Osteoblast (primary cell): ENCODE results near the gene PFKL. TPM values are rescaled to one million over a fixed set of nuclear protein-coding genes. Genes with fewer than 3 reads are reported as not detected.

Source experiments
- DNase-seq: peaks from one replicate; pipeline ENCODE4 v3.0.0; 2011; ENCODE audit warnings: low spot score, mixed read lengths; ENCODE audit not compliant: insufficient read length; ENCODE audit errors: missing footprints
- H2AFZ ChIP-seq: 2 replicates; pipeline ENCODE4 v1.6.0; 2011; ENCODE audit warnings: mild to moderate bottlenecking, low read length
- H3K27ac ChIP-seq: 2 replicates; pipeline ENCODE4 v1.5.1; 2011; ENCODE audit warnings: mild to moderate bottlenecking, low read depth, low read length, moderate library complexity
- H3K27me3 ChIP-seq: 2 replicates; pipeline ENCODE4 v1.6.0; 2012; ENCODE audit warnings: mild to moderate bottlenecking, control low read depth, inconsistent platforms, low read length, moderate library complexity; ENCODE audit not compliant: insufficient read depth
- H3K36me3 ChIP-seq: 2 replicates; pipeline ENCODE4 v1.5.1; 2011; ENCODE audit warnings: mild to moderate bottlenecking, low read length, control low read depth, moderate library complexity; ENCODE audit not compliant: insufficient read depth
- H3K4me1 ChIP-seq: 2 replicates; pipeline ENCODE4 v1.5.1; 2011; ENCODE audit warnings: mild to moderate bottlenecking, low read length, control low read depth, moderate library complexity; ENCODE audit not compliant: insufficient read depth
- H3K4me2 ChIP-seq: 2 replicates; pipeline ENCODE4 v1.6.0; 2011; ENCODE audit warnings: mild to moderate bottlenecking, low read length; ENCODE audit not compliant: insufficient read depth
- H3K4me3 ChIP-seq: fragments of 200-600 bp; sonication (generic); 3 replicates; pipeline ENCODE4 v1.5.1; 2012; ENCODE audit warnings: mild to moderate bottlenecking, low read length, inconsistent platforms; ENCODE audit not compliant: insufficient read depth
- H3K79me2 ChIP-seq: 2 replicates; pipeline ENCODE4 v1.6.0; 2012; ENCODE audit warnings: mild to moderate bottlenecking, low read length, control low read depth, inconsistent platforms; ENCODE audit not compliant: insufficient read depth
- H3K9me3 ChIP-seq: 2 replicates; pipeline ENCODE4 v1.5.1; 2011; ENCODE audit warnings: low read depth, low read length, control low read depth
- H4K20me1 ChIP-seq: 2 replicates; pipeline ENCODE4 v1.6.0; 2012; ENCODE audit warnings: mild to moderate bottlenecking, low read length, control low read depth; ENCODE audit not compliant: insufficient read depth
- total RNA-seq: library from RNA; depleted of rRNA; stranded (reverse); fragments of >200 nt; gene quantifications from 2 replicates; pipeline ENCODE4 v1.2.3, GENCODE V29; 2012
- TF ChIP-seq, protein P1 (sequence below): IDR thresholded peaks from 2 replicates; pipeline ENCODE4 v1.5.1; 2011; ENCODE audit warnings: mild to moderate bottlenecking, low read depth, low read length, moderate library complexity; ENCODE audit errors: extremely low read depth

Gene PFKL
- total RNA-seq, 1 donor, result 114 TPM

- no peak overlapping the region for H3K4me2 ChIP-seq
- H3K4me1 ChIP-seq, result no peaks in the 10 kb centered on the region
- H3K4me3 ChIP-seq, result no peak overlapping the region
- H3K27ac ChIP-seq, result no peak overlapping the region
- H3K9me3 ChIP-seq, result no peaks in the 10 kb centered on the region
- no peaks in the 10 kb centered on the region for H3K27me3 ChIP-seq
- H3K79me2 ChIP-seq, result no peaks in the 10 kb centered on the region
- no peak overlapping the region for H2AFZ ChIP-seq
- DNase-seq, result no peak
- no peaks in the 10 kb centered on the region for H3K36me3 ChIP-seq
- H4K20me1 ChIP-seq, result no peaks in the 10 kb centered on the region
- TF ChIP-seq, protein P1, sequence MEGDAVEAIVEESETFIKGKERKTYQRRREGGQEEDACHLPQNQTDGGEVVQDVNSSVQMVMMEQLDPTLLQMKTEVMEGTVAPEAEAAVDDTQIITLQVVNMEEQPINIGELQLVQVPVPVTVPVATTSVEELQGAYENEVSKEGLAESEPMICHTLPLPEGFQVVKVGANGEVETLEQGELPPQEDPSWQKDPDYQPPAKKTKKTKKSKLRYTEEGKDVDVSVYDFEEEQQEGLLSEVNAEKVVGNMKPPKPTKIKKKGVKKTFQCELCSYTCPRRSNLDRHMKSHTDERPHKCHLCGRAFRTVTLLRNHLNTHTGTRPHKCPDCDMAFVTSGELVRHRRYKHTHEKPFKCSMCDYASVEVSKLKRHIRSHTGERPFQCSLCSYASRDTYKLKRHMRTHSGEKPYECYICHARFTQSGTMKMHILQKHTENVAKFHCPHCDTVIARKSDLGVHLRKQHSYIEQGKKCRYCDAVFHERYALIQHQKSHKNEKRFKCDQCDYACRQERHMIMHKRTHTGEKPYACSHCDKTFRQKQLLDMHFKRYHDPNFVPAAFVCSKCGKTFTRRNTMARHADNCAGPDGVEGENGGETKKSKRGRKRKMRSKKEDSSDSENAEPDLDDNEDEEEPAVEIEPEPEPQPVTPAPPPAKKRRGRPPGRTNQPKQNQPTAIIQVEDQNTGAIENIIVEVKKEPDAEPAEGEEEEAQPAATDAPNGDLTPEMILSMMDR, result no peak
Measured at GRCh38 chr21:44291078-44291935, 8.5 kb upstream of the PFKL start.

DNA sequence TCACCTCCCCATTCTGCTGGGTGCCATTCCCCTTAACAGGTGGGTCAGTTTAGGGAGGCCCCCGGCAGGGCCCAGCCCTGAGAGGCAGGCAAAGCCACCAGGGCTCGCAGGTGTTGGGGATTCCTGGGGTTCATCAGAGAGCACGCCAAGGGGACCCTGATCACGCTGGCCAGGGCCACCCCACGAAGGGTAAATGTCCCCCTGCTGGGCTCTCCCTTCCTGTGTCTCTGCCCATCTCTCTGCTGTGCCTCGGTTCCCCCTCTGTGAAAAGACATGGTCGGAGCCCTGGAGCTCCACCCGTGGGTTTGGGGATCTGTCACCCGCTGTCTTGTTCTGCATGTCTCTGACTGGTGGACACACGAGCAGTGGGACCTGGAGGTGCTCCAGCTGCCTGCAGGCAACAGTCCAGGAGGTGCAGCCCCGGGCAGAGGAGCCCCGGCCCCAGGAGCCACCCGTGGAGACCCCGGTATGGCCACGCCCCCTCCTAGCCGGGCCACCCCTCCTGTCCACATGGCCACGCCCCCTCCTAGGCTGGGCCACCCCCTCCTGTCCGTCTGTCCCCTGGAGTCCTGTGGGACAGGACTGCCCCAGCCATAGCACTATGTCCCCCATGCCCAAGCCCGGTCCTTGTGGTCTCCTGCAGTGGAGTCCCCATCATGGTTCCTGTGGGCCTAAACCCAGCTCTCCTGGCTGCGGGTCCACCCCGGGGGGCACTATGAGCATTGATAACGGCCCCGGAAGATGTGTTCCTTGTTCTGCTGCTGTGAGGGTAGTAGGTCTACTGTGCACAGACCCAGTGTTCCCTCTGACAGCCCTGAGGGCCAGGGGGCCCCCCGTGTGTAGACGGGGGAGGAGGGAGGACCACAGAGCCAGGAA lies 7.7 kb upstream of the PFKL start:
- H4K20me1 ChIP-seq, result no peaks in the 10 kb centered on the region
- H3K4me3 ChIP-seq, result no peak overlapping the region
- no peaks in the 10 kb centered on the region for H3K36me3 ChIP-seq
- DNase-seq, result no peak
- H3K27me3 ChIP-seq, result no peaks in the 10 kb centered on the region
- H3K4me1 ChIP-seq, result no peaks in the 10 kb centered on the region
- no peak overlapping the region for H2AFZ ChIP-seq
- H3K4me2 ChIP-seq, result no peak overlapping the region
- TF ChIP-seq, protein P1, result no peak
- H3K27ac ChIP-seq, result no peak overlapping the region
- no peaks in the 10 kb centered on the region for H3K9me3 ChIP-seq
- no peaks in the 10 kb centered on the region for H3K79me2 ChIP-seq

DNA sequence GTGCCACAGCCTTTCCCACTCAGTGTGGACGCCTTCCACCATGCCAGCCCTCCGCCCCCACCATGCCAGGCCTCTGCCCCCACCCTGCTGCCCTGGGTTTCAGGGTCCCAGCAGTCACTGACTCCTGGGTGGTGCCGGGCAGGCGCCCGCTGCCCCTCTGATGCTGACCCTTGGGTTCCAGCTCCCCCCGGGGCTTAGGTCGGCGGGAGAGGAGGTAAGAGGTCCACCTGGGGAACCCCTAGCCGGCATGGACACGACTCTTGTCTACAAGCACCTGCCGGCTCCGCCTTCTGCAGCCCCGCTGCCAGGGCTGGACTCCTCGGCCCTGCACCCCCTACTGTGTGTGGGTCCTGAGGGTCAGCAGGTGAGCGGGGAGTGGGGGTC lies 7.0 kb upstream of the PFKL start:
- TF ChIP-seq, protein P1, result no peak
- Histone ChIP-seq H3K4me1 (no peaks in the 10 kb centered on the region), H3K79me2 (no peaks in the 10 kb centered on the region), H3K4me2 (no peak overlapping the region), H3K9me3 (no peaks in the 10 kb centered on the region), H3K4me3 (no peak overlapping the region), H4K20me1 (no peaks in the 10 kb centered on the region), H3K27me3 (no peaks in the 10 kb centered on the region), H3K27ac (no peak overlapping the region), H3K36me3 (no peaks in the 10 kb centered on the region), H2AFZ (no peak overlapping the region)
- DNase-seq, result no peak
